Stimulated activated CD4-positive, alpha-beta T cell treated with anti-CD3 and anti-CD28 coated beads, Interleukin-4, amount 100 ng/mL, for 1 hour (primary cell): Measurements from ENCODE around the gene OR2A7.
"Not testable (repeated sequence)": the region's sequence is repeated elsewhere in the genome, so short reads cannot be mapped to it uniquely, and the experiment has no call there.

Source experiments
- DNase-seq: peaks from one replicate; pipeline ENCODE4 v3.0.0-alpha.2; 2020

OR2A7 gene

GRCh38 chr7:144247674-144248330 lies 16.8 kb downstream of the OR2A7 start:
- not testable (repeated sequence) for DNase-seq

- not testable (repeated sequence) for DNase-seq
Measured at GRCh38 chr7:144246967-144247366, 17.6 kb downstream of the OR2A7 start.

GRCh38 chr7:144245372-144245771 lies 19.2 kb downstream of the OR2A7 start:
- not testable (repeated sequence) for DNase-seq

- DNase-seq: not testable (repeated sequence)
Measured at GRCh38 chr7:144239365-144239764, 25.2 kb downstream of the OR2A7 start, which contains the start of gene OR2A42. Gene OR2A42 (minus strand): TSS chr7:144239605. CDS start chr7:144232843, 6,762 bp downstream.

- DNase-seq: not testable (repeated sequence)
Measured at GRCh38 chr7:144238530-144239082, 26.0 kb downstream of the OR2A7 start.

GRCh38 chr7:144233039-144233438 lies 31.6 kb downstream of the OR2A7 start:
- DNase-seq: not testable (repeated sequence)

- not testable (repeated sequence) for DNase-seq
Measured at GRCh38 chr7:144231027-144231426, 33.6 kb downstream of the OR2A7 start.

- not testable (repeated sequence) for DNase-seq
Measured at GRCh38 chr7:144228810-144229209, 35.8 kb downstream of the OR2A7 start.

- not testable (repeated sequence) for DNase-seq
Measured at GRCh38 chr7:144226866-144227265, 37.7 kb downstream of the OR2A7 start.

GRCh38 chr7:144223675-144224074 lies 40.9 kb downstream of the OR2A7 start:
- DNase-seq: not testable (repeated sequence)

- not testable (repeated sequence) for DNase-seq
Measured at GRCh38 chr7:144220531-144220930, 44.1 kb downstream of the OR2A7 start.

GRCh38 chr7:144219149-144219548 lies 45.4 kb downstream of the OR2A7 start:
- not testable (repeated sequence) for DNase-seq

- not testable (repeated sequence) for DNase-seq
Measured at GRCh38 chr7:144218581-144218980, 46.0 kb downstream of the OR2A7 start.

- not testable (repeated sequence) for DNase-seq
Measured at GRCh38 chr7:144217200-144217599, 47.4 kb downstream of the OR2A7 start.
